AG09309 (cell line): Measurements from ENCODE around the gene SLC25A29.

Experiments used
- DNase-seq: peaks from one replicate; pipeline ENCODE4 v3.0.0-alpha.2; 2010; ENCODE audit warnings: low read depth
- H3K4me3 ChIP-seq: 2 replicates; pipeline ENCODE4 v1.5.1; 2011; ENCODE audit warnings: mild to moderate bottlenecking, low read depth, low read length, moderate library complexity; ENCODE audit not compliant: control insufficient read depth
- CTCF ChIP-seq: IDR thresholded peaks from 2 replicates; pipeline ENCODE4 v1.5.1; 2011; ENCODE audit warnings: mild to moderate bottlenecking, low read depth, low read length, inconsistent platforms; ENCODE audit not compliant: insufficient read depth, control insufficient read depth; ENCODE audit errors: missing control alignments

Gene SLC25A29

GRCh38 chr14:100339766-100340422, 33.6 kb upstream of the SLC25A29 start:
- no peak overlapping the region for H3K4me3 ChIP-seq
- TF ChIP-seq CTCF = no peak
- no peak for DNase-seq

- no peak for DNase-seq
- TF ChIP-seq CTCF = no peak
- H3K4me3 ChIP-seq = no peak overlapping the region
Measured at GRCh38 chr14:100336618-100337530, 30.6 kb upstream of the SLC25A29 start.

GRCh38 chr14:100334904-100335303, 28.7 kb upstream of the SLC25A29 start:
- DNase-seq = no peak
- no peak overlapping the region for H3K4me3 ChIP-seq
- no peak for TF ChIP-seq CTCF

DNA sequence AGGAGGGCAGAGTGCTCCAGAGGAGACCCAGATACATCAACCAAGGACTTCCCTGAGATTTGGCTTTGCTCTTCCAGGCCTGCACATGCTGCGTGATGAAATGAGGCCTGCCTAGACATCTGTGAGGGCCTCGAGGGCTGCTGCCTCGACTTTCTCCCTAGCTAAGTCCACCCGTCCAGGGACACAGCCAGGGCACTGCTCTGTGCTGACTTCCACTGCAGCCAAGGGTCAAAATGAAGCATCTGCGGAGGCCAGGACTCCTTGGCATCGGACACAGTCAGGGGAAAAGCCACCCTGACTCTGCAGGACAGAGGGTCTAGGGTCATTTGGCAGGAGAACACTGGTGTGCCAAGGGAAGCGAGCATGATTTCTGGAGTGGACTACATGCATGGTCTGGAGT, 27.6 kb upstream of the SLC25A29 start:
- H3K4me3 ChIP-seq = no peak overlapping the region
- DNase-seq = no peak
- TF ChIP-seq CTCF = no peak

DNA sequence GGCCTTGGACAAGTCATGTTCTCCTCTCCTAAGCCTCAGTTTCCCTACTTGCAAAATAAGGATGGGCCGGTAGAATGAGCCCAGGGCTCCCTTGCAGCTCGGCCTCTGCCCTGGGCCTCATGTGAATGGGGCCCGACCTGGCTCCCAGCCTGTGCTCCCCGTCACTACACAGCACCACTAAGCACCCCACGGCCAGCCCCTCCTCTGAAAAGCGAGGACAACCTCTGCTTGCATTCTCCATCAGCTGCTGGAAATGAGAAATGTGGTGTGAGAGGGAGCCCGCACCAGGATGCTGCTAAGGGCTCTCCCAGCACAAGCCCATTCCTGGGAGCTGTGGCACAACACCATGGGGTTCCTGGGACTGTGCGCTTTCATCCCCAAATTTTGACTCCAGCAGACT, 27.1 kb upstream of the SLC25A29 start:
- no peak overlapping the region for H3K4me3 ChIP-seq
- no peak for DNase-seq
- no peak for TF ChIP-seq CTCF

DNA sequence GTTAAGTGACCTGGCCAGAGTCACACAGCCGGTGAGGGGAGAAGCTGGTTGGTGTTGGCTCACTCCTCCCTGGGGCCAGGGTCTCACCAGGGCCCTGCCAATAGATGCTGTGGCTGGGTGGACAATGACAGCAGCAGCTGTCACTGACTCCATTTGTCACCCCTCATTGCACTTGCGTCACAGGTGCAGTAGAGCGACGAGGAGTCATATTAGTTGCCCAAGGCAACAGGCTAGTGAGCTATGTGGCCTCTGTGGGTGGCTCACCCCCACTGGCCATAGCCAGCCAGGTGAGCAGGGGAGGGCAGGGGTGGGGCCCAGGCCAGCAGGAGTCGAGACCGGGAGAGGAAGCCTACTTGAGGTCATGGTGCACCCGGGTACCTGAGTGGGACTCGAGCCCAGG, 26.6 kb upstream of the SLC25A29 start:
- no peak for DNase-seq
- no peak overlapping the region for H3K4me3 ChIP-seq
- TF ChIP-seq CTCF = no peak
